ENCODE measurements around the gene KLF6. TPM values are rescaled to one million over a fixed set of nuclear protein-coding genes. Genes with fewer than 3 reads are reported as not detected.

The KLF6 gene
- total RNA-seq, 1 donor from 2014 or later: 242 TPM

DNA sequence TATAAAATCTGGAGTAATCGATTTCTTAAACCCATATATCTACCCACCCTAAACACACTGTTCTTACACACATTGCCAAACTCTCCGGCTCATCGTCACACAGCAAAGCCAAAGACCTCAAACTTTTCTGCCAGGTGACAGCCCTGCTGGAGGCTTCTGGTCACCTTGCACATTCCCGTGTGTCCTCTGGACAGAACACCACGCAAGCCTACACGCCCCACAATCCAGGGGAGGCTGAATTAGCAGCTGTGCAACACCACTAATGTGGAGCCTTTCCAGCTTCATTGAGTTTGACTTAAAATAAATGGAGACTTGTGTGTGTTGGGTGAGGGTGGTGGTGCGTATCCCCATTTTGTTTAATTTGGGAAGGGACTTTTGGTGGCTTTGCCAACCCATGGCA, 38.4 kb downstream of the KLF6 start:
- Histone ChIP-seq H3K36me3 (no peaks in the 10 kb centered on the region), H3K4me3 (no peak overlapping the region), H3K27ac (peak overlapping the region; percentile 55), H3K27me3 (ENCODE audit: low read depth) (no peaks in the 10 kb centered on the region), H3K4me1 (peaks cover 39% of the 10 kb centered on the region), H3K9me3 (no peaks in the 10 kb centered on the region)
- no peak for ATAC-seq
- intact Hi-C loops (cut with DNase I): no loop called here
- TF ChIP-seq, protein P1, sequence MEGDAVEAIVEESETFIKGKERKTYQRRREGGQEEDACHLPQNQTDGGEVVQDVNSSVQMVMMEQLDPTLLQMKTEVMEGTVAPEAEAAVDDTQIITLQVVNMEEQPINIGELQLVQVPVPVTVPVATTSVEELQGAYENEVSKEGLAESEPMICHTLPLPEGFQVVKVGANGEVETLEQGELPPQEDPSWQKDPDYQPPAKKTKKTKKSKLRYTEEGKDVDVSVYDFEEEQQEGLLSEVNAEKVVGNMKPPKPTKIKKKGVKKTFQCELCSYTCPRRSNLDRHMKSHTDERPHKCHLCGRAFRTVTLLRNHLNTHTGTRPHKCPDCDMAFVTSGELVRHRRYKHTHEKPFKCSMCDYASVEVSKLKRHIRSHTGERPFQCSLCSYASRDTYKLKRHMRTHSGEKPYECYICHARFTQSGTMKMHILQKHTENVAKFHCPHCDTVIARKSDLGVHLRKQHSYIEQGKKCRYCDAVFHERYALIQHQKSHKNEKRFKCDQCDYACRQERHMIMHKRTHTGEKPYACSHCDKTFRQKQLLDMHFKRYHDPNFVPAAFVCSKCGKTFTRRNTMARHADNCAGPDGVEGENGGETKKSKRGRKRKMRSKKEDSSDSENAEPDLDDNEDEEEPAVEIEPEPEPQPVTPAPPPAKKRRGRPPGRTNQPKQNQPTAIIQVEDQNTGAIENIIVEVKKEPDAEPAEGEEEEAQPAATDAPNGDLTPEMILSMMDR (IDR thresholded peaks at IDR 0.05): no peak
- no peak for DNase-seq

DNA sequence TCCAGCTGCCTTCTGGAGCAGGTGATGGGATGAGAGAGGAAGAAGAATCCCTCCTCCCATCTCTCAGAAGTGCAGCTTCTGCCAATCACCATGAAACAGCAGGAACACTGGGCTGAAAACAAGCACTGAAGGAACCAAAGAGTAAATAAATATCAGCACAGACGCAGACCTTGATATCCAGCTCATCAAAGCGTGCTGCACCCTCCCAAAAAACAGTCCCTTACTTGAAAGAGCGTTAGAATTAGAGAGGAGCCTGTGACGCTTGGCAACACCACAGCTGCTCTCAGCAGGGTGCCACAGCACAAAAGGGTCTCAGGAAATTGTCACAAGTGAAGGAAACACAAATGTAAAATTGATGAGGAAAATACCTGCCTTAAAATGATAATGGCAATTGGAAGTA, 39.5 kb downstream of the KLF6 start:
- no peaks in the 10 kb centered on the region for H3K27me3 ChIP-seq (ENCODE audit: low read depth)
- DNase-seq: no peak
- ATAC-seq: no peak
- no peak overlapping the region for H3K4me3 ChIP-seq
- H3K4me1 ChIP-seq: peaks cover 36% of the 10 kb centered on the region
- no peaks in the 10 kb centered on the region for H3K36me3 ChIP-seq
- intact Hi-C loops (cut with DNase I): no loop called here
- H3K9me3 ChIP-seq: no peaks in the 10 kb centered on the region
- TF ChIP-seq, protein P1 (IDR thresholded peaks at IDR 0.05): no peak
- no peak overlapping the region for H3K27ac ChIP-seq

DNA sequence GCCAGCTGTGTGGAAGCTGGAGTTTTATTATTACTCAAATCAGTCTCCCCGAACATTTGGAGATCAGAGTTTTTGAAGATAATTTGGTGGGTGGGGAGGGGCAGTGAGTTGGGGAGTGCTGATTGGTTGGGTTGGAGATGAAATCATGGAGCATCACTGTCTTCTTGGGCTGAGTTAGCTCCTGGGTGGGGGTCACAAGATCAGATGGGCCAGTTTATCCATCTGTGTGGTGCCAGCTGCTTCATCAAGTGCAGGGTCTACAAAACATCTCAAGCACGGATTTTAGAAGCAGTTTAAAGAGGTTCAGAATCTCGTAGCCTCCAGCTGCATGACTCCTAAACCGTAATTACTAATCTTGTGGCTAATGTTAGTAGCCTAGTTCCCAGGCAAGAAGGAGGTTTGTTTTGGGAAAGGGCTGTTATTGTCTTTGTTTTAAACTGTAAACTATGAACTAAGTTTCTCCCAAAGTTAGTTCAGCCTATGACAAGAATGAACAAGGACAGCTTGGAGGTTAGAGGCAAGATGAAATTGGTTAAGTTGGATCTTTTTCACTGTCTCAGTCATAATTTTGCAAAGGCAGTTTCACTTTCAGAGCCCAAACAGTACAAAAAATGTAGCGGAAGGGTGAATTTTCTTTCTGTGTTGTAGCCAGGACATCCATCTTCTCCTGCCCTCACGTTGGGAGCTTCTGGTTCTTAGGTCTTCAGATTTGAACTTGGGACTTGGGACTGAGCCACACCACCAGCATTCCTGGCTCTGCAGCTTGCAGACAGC, 43.1 kb downstream of the KLF6 start:
- ATAC-seq (no peak), DNase-seq (no peak)
- peak overlapping the region; percentile 47 for H3K27ac ChIP-seq
- H3K27me3 ChIP-seq (ENCODE audit: low read depth): no peaks in the 10 kb centered on the region
- intact Hi-C loops (cut with DNase I): no loop called here
- no peaks in the 10 kb centered on the region for H3K9me3 ChIP-seq
- H3K4me1 ChIP-seq: peaks cover 16% of the 10 kb centered on the region
- no peaks in the 10 kb centered on the region for H3K36me3 ChIP-seq
- no peak overlapping the region for H3K4me3 ChIP-seq
- TF ChIP-seq, protein P1 (IDR thresholded peaks at IDR 0.05): no peak

DNA sequence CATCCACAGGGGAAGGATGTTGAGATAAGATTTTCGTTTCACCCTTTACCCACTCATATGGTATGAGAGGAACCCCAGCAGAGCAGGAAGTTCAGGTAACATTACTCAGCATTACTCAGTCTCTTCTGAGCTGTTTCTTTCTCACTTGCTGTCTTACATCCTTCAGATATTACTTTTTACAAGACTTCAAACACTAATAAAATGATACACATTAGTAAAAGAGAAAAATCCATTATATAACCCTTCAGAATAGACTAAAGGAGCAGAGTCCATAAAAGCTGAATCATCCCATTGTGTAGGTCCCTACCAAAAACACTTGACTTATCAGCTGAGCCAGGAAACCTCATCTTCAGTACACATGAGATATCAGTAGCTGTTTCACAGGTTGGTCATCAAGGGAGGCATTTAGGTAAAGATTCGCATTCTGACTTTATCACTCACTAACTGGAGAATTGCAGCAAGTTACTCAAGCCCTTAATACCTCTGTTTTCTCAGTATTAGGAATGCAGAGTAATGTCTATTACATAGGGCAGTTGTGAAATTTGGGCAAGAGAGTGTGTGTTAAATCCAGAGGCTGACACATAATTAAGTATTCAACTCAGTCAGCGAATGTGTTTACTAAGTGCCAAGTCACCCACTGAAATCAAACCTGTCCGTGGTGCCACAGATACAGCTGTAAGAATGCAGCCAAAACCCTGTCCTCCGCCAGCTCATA, 44.7 kb downstream of the KLF6 start:
- ATAC-seq: peak; percentile 45 to 71
- peaks cover 16% of the 10 kb centered on the region for H3K4me1 ChIP-seq
- TF ChIP-seq, protein P1 (IDR thresholded peaks at IDR 0.05): no peak

DNA sequence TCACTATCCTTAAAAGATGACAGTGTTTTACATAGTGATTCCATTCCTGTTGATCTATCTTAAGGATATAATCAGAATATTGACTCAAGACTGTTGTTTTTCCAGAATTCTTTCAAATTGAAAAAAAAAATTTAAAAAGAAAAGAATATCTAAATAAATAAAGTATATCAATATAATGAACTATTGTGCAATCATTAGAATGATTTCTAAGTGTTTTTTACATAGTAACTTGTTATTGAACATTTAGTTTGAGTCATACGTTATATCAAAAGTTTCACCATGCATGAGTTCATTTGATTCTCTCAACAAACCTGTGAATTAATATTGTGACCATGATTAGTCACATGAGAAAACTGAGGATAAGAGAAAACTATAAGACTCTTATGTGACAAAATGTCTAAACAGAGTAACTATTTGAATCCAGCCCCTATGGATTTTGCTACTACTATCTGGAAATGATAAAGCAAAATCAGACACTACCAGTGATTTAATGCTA, 46.1 kb downstream of the KLF6 start:
- Histone ChIP-seq H3K36me3 (no peaks in the 10 kb centered on the region), H3K9me3 (no peaks in the 10 kb centered on the region), H3K4me3 (no peak overlapping the region), H3K4me1 (peaks cover 16% of the 10 kb centered on the region), H3K27ac (no peak overlapping the region), H3K27me3 (ENCODE audit: low read depth) (no peaks in the 10 kb centered on the region)
- ATAC-seq (no peak), DNase-seq (no peak)
- intact Hi-C loops (cut with DNase I): no loop called here
- TF ChIP-seq, protein P1 (IDR thresholded peaks at IDR 0.05): no peak

More for the DNA sequence above, 44.7 kb downstream of the KLF6 start:
- Histone ChIP-seq H3K36me3 (no peaks in the 10 kb centered on the region), H3K27ac (no peak overlapping the region), H3K27me3 (ENCODE audit: low read depth) (no peaks in the 10 kb centered on the region), H3K4me3 (no peak overlapping the region), H3K9me3 (no peaks in the 10 kb centered on the region)
- intact Hi-C loops (cut with DNase I): no loop called here
- DNase-seq: no peak
